ENCODE data around the gene ETNK2. TPM values are rescaled to one million over a fixed set of nuclear protein-coding genes. Genes with fewer than 3 reads are reported as not detected.
A peak's percentile ranks its signal among the peaks of the same experiment; 100 is the strongest.

ETNK2 gene
- total RNA-seq, 4 donors from 2014 or later = 0.66 to 3.1 (median 2.3) TPM

GRCh38 chr1:204110894-204111633, 40.8 kb downstream of the ETNK2 start:
- ATAC-seq (peak in 1 of 2 donors; percentile 27), DNase-seq (no peak)
- H3K36me3 ChIP-seq = peaks cover 0 to 4% of the 10 kb centered on the region in 2 donors
- no peaks in the 10 kb centered on the region for H3K27me3 ChIP-seq
- H3K9me3 ChIP-seq = no peaks in the 10 kb centered on the region
- no peak overlapping the region for H3K4me3 ChIP-seq
- peaks cover 31 to 33% of the 10 kb centered on the region in 2 donors for H3K4me1 ChIP-seq
- in situ Hi-C loops (cut with MboI; ENCODE audit: low sequenced_read_pairs in 4 of 4) (no loop called here), intact Hi-C loops (cut with DNase I; ENCODE audit: low total_unique reads) (no loop called here)
- TF ChIP-seq CTCF (IDR thresholded peaks at IDR 0.05 in 4 of 5, conservative IDR thresholded peaks at IDR 0.05 in 1 of 5) (no peak), POLR2A (IDR thresholded peaks at IDR 0.05) (no peak)
- no peak overlapping the region for H3K27ac ChIP-seq

GRCh38 chr1:204108312-204109141, 43.3 kb downstream of the ETNK2 start:
- no peak for DNase-seq
- TF ChIP-seq CTCF (IDR thresholded peaks at IDR 0.05 in 4 of 5, conservative IDR thresholded peaks at IDR 0.05 in 1 of 5) (no peak), POLR2A (IDR thresholded peaks at IDR 0.05) (no peak)
- in situ Hi-C loops (cut with MboI; ENCODE audit: low sequenced_read_pairs in 4 of 4) = no loop called here
- Histone ChIP-seq H3K9me3 (no peaks in the 10 kb centered on the region), H3K27me3 (no peaks in the 10 kb centered on the region), H3K36me3 (no peaks in the 10 kb centered on the region), H3K27ac (peak overlapping the region in 3 of 4 donors; percentile 6 to 31 (median 23)), H3K4me3 (peak overlapping the region in 1 of 4 donors; percentile 13), H3K4me1 (peaks cover 41 to 42% of the 10 kb centered on the region in 2 donors)
- intact Hi-C loops (cut with DNase I; ENCODE audit: low total_unique reads) = no loop called here
- no peak for ATAC-seq

GRCh38 chr1:204107892-204108291, 44.0 kb downstream of the ETNK2 start:
- Histone ChIP-seq H3K27ac (peak overlapping the region in 1 of 4 donors; percentile 30), H3K36me3 (no peaks in the 10 kb centered on the region), H3K4me3 (no peak overlapping the region), H3K27me3 (no peaks in the 10 kb centered on the region), H3K4me1 (peaks cover 46 to 47% of the 10 kb centered on the region in 2 donors), H3K9me3 (no peaks in the 10 kb centered on the region)
- in situ Hi-C loops (cut with MboI; ENCODE audit: low sequenced_read_pairs in 4 of 4) (no loop called here), intact Hi-C loops (cut with DNase I; ENCODE audit: low total_unique reads) (no loop called here)
- ATAC-seq (no peak), DNase-seq (no peak)
- TF ChIP-seq POLR2A (IDR thresholded peaks at IDR 0.05) = no peak
- no peak for TF ChIP-seq CTCF (IDR thresholded peaks at IDR 0.05 in 4 of 5, conservative IDR thresholded peaks at IDR 0.05 in 1 of 5)

GRCh38 chr1:204106825-204107224, 45.0 kb downstream of the ETNK2 start:
- peaks cover 57 to 58% of the 10 kb centered on the region in 2 donors for H3K4me1 ChIP-seq
- H3K27me3 ChIP-seq = no peaks in the 10 kb centered on the region
- no peak overlapping the region for H3K27ac ChIP-seq
- no peak overlapping the region for H3K4me3 ChIP-seq
- TF ChIP-seq POLR2A (IDR thresholded peaks at IDR 0.05) = no peak
- TF ChIP-seq CTCF (IDR thresholded peaks at IDR 0.05 in 4 of 5, conservative IDR thresholded peaks at IDR 0.05 in 1 of 5) = no peak
- ATAC-seq (no peak), DNase-seq (no peak)
- in situ Hi-C loops (cut with MboI; ENCODE audit: low sequenced_read_pairs in 4 of 4) (no loop called here), intact Hi-C loops (cut with DNase I; ENCODE audit: low total_unique reads) (no loop called here)
- H3K9me3 ChIP-seq = no peaks in the 10 kb centered on the region
- no peaks in the 10 kb centered on the region for H3K36me3 ChIP-seq
